ENCODE results near the gene SETX.

Gene SETX

GRCh38 chr9:132216861-132217619 is 137.7 kb downstream of the SETX start:
- DNase-seq (ENCODE audit: low spot score), result no peak

- peak; percentile 95 for DNase-seq (ENCODE audit: low spot score)
These were observed 140.7 kb downstream of the SETX start for GRCh38 chr9:132214027-132214622.

- no peak for DNase-seq (ENCODE audit: low spot score)
These were observed 143.2 kb downstream of the SETX start for GRCh38 chr9:132211570-132211969.
